ENCODE results near the gene SYTL2.

Gene SYTL2

GRCh38 chr11:85752890-85753581, 57.9 kb downstream of the SYTL2 start:
- peaks cover 67% of the 10 kb centered on the region for H3K4me1 ChIP-seq (ENCODE audit: control insufficient read depth, insufficient read depth, low read length, poor library complexity, severe bottlenecking)
- no peaks in the 10 kb centered on the region for H3K9me3 ChIP-seq (ENCODE audit: control insufficient read depth, low read length)
- peak; percentile 88 to 91 (median 89) for DNase-seq
- peak overlapping the region; percentile 27 for H3K4me3 ChIP-seq (ENCODE audit: insufficient read depth, low read depth, low read length, poor library complexity, severe bottlenecking)
- H3K27ac ChIP-seq (ENCODE audit: insufficient read depth, low read length, poor library complexity, severe bottlenecking), result peak overlapping the region; percentile 79
- no peaks in the 10 kb centered on the region for H3K36me3 ChIP-seq (ENCODE audit: control insufficient read depth, insufficient read depth, low read length)
- no peaks in the 10 kb centered on the region for H3K27me3 ChIP-seq (replicated peaks; ENCODE audit: control insufficient read depth, insufficient read depth, low read length, poor library complexity, severe bottlenecking)

DNA sequence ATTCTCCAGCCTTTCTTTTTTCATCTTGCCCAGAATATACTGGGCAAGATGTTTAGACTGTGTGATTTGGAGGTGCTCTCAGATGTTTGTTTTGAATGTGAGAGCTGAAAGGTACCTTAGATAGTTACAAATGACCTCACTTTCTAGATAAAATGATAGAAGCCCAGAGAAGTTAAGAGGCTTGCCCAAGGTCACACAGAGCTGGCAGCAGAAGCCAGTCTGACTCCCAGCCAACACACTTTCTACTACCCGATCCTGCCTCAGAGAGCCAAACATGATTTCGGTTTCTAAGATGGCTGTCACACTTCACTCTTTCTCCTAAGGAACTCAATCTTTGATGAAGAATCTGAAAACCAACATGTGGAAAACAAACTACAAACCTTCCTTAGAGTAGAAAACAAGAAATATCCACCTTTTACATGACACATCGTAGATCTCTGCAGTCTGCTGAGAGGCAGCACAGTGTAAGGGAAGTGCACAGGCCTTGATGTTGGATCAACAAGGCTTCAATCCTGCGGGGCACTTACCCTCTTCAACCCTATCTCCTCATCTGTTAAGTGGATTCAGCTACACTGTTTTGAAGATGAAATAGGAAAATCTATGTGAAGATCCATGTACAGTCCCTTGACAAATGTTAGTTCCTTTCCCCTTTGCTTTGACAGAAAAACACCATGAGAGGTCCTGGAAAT, 58.6 kb downstream of the SYTL2 start:
- H3K36me3 ChIP-seq (ENCODE audit: control insufficient read depth, insufficient read depth, low read length), result no peaks in the 10 kb centered on the region
- H3K27me3 ChIP-seq (replicated peaks; ENCODE audit: control insufficient read depth, insufficient read depth, low read length, poor library complexity, severe bottlenecking), result no peaks in the 10 kb centered on the region
- no peaks in the 10 kb centered on the region for H3K9me3 ChIP-seq (ENCODE audit: control insufficient read depth, low read length)
- peak overlapping the region; percentile 52 for H3K27ac ChIP-seq (ENCODE audit: insufficient read depth, low read length, poor library complexity, severe bottlenecking)
- H3K4me1 ChIP-seq (ENCODE audit: control insufficient read depth, insufficient read depth, low read length, poor library complexity, severe bottlenecking), result peaks cover 66% of the 10 kb centered on the region
- DNase-seq, result peak in 1 of 3 donors; percentile 23
- peak overlapping the region; percentile 7 for H3K4me3 ChIP-seq (ENCODE audit: insufficient read depth, low read depth, low read length, poor library complexity, severe bottlenecking)

- peaks cover 64% of the 10 kb centered on the region for H3K4me1 ChIP-seq (ENCODE audit: control insufficient read depth, insufficient read depth, low read length, poor library complexity, severe bottlenecking)
- no peaks in the 10 kb centered on the region for H3K9me3 ChIP-seq (ENCODE audit: control insufficient read depth, low read length)
- DNase-seq, result no peak
- no peaks in the 10 kb centered on the region for H3K36me3 ChIP-seq (ENCODE audit: control insufficient read depth, insufficient read depth, low read length)
- H3K27ac ChIP-seq (ENCODE audit: insufficient read depth, low read length, poor library complexity, severe bottlenecking), result peak overlapping the region; percentile 52
- H3K27me3 ChIP-seq (replicated peaks; ENCODE audit: control insufficient read depth, insufficient read depth, low read length, poor library complexity, severe bottlenecking), result no peaks in the 10 kb centered on the region
- H3K4me3 ChIP-seq (ENCODE audit: insufficient read depth, low read depth, low read length, poor library complexity, severe bottlenecking), result no peak overlapping the region
Observed at GRCh38 chr11:85751724-85752123, 59.2 kb downstream of the SYTL2 start.

- no peak overlapping the region for H3K4me3 ChIP-seq (ENCODE audit: insufficient read depth, low read depth, low read length, poor library complexity, severe bottlenecking)
- no peak overlapping the region for H3K27ac ChIP-seq (ENCODE audit: insufficient read depth, low read length, poor library complexity, severe bottlenecking)
- no peaks in the 10 kb centered on the region for H3K27me3 ChIP-seq (replicated peaks; ENCODE audit: control insufficient read depth, insufficient read depth, low read length, poor library complexity, severe bottlenecking)
- no peaks in the 10 kb centered on the region for H3K36me3 ChIP-seq (ENCODE audit: control insufficient read depth, insufficient read depth, low read length)
- peaks cover 64% of the 10 kb centered on the region for H3K4me1 ChIP-seq (ENCODE audit: control insufficient read depth, insufficient read depth, low read length, poor library complexity, severe bottlenecking)
- DNase-seq, result no peak
- no peaks in the 10 kb centered on the region for H3K9me3 ChIP-seq (ENCODE audit: control insufficient read depth, low read length)
Observed at GRCh38 chr11:85750646-85751045, 60.3 kb downstream of the SYTL2 start.

- H3K27me3 ChIP-seq (replicated peaks; ENCODE audit: control insufficient read depth, insufficient read depth, low read length, poor library complexity, severe bottlenecking), result no peaks in the 10 kb centered on the region
- H3K36me3 ChIP-seq (ENCODE audit: control insufficient read depth, insufficient read depth, low read length), result no peaks in the 10 kb centered on the region
- H3K4me3 ChIP-seq (ENCODE audit: insufficient read depth, low read depth, low read length, poor library complexity, severe bottlenecking), result no peak overlapping the region
- no peak for DNase-seq
- H3K4me1 ChIP-seq (ENCODE audit: control insufficient read depth, insufficient read depth, low read length, poor library complexity, severe bottlenecking), result peaks cover 65% of the 10 kb centered on the region
- H3K9me3 ChIP-seq (ENCODE audit: control insufficient read depth, low read length), result no peaks in the 10 kb centered on the region
- no peak overlapping the region for H3K27ac ChIP-seq (ENCODE audit: insufficient read depth, low read length, poor library complexity, severe bottlenecking)
Observed at GRCh38 chr11:85749884-85750283, 61.1 kb downstream of the SYTL2 start.

- H3K27ac ChIP-seq (ENCODE audit: insufficient read depth, low read length, poor library complexity, severe bottlenecking), result no peak overlapping the region
- no peaks in the 10 kb centered on the region for H3K9me3 ChIP-seq (ENCODE audit: control insufficient read depth, low read length)
- no peak overlapping the region for H3K4me3 ChIP-seq (ENCODE audit: insufficient read depth, low read depth, low read length, poor library complexity, severe bottlenecking)
- H3K27me3 ChIP-seq (replicated peaks; ENCODE audit: control insufficient read depth, insufficient read depth, low read length, poor library complexity, severe bottlenecking), result no peaks in the 10 kb centered on the region
- DNase-seq, result no peak
- H3K36me3 ChIP-seq (ENCODE audit: control insufficient read depth, insufficient read depth, low read length), result no peaks in the 10 kb centered on the region
- peaks cover 65% of the 10 kb centered on the region for H3K4me1 ChIP-seq (ENCODE audit: control insufficient read depth, insufficient read depth, low read length, poor library complexity, severe bottlenecking)
Observed at GRCh38 chr11:85749287-85749834, 61.6 kb downstream of the SYTL2 start.

GRCh38 chr11:85748455-85748891, 62.5 kb downstream of the SYTL2 start:
- H3K4me3 ChIP-seq (ENCODE audit: insufficient read depth, low read depth, low read length, poor library complexity, severe bottlenecking), result no peak overlapping the region
- DNase-seq, result no peak
- H3K27me3 ChIP-seq (replicated peaks; ENCODE audit: control insufficient read depth, insufficient read depth, low read length, poor library complexity, severe bottlenecking), result no peaks in the 10 kb centered on the region
- no peaks in the 10 kb centered on the region for H3K9me3 ChIP-seq (ENCODE audit: control insufficient read depth, low read length)
- no peak overlapping the region for H3K27ac ChIP-seq (ENCODE audit: insufficient read depth, low read length, poor library complexity, severe bottlenecking)
- no peaks in the 10 kb centered on the region for H3K36me3 ChIP-seq (ENCODE audit: control insufficient read depth, insufficient read depth, low read length)
- peaks cover 59% of the 10 kb centered on the region for H3K4me1 ChIP-seq (ENCODE audit: control insufficient read depth, insufficient read depth, low read length, poor library complexity, severe bottlenecking)

DNA sequence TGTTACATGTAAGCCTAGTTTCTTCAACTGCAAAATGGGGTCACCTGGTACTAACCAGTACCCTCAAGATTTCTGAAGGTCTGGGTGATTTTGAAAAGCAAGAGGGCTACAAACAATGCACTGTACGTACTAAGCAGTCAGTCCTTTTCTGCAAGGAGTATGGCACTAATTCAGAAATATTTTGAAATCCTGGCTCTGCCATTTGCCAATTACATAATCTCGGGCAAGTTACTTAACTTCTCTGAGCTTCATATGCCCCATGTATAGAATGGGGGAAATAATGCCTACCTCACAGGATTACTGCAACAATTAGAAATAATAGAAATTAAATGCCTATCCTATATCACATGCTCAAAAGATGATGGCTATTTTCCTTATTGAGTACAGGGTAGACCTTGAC, 64.3 kb downstream of the SYTL2 start:
- Histone ChIP-seq H3K27ac (ENCODE audit: insufficient read depth, low read length, poor library complexity, severe bottlenecking) (no peak overlapping the region), H3K9me3 (ENCODE audit: control insufficient read depth, low read length) (no peaks in the 10 kb centered on the region), H3K4me1 (ENCODE audit: control insufficient read depth, insufficient read depth, low read length, poor library complexity, severe bottlenecking) (peaks cover 45% of the 10 kb centered on the region), H3K4me3 (ENCODE audit: insufficient read depth, low read depth, low read length, poor library complexity, severe bottlenecking) (no peak overlapping the region), H3K27me3 (replicated peaks; ENCODE audit: control insufficient read depth, insufficient read depth, low read length, poor library complexity, severe bottlenecking) (no peaks in the 10 kb centered on the region), H3K36me3 (ENCODE audit: control insufficient read depth, insufficient read depth, low read length) (no peaks in the 10 kb centered on the region)
- no peak for DNase-seq

DNA sequence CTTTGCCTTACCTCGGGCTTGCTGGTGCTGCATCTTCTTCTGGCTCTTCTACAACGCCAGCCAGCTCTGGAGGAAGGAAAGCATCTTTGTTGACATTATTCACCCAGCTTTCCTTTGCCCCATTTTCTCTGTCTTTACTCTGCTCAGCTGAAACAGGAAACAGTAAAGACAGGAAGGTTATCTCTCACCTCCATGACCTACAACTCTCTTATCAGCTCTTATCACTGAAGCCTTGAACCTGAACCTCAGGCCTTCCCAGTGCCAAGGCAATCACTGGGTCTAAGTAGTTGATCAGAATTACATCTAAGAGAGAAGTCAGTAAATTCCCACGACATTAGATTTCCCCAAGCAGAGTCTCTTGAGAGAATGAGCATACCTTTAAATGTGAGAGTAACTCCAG, 65.3 kb downstream of the SYTL2 start:
- peaks cover 37% of the 10 kb centered on the region for H3K4me1 ChIP-seq (ENCODE audit: control insufficient read depth, insufficient read depth, low read length, poor library complexity, severe bottlenecking)
- DNase-seq, result no peak

GRCh38 chr11:85742873-85743275, 68.1 kb downstream of the SYTL2 start:
- H3K27me3 ChIP-seq (replicated peaks; ENCODE audit: control insufficient read depth, insufficient read depth, low read length, poor library complexity, severe bottlenecking), result no peaks in the 10 kb centered on the region
- no peak for DNase-seq
- H3K9me3 ChIP-seq (ENCODE audit: control insufficient read depth, low read length), result no peaks in the 10 kb centered on the region
- H3K4me1 ChIP-seq (ENCODE audit: control insufficient read depth, insufficient read depth, low read length, poor library complexity, severe bottlenecking), result peaks cover 27% of the 10 kb centered on the region
- H3K27ac ChIP-seq (ENCODE audit: insufficient read depth, low read length, poor library complexity, severe bottlenecking), result no peak overlapping the region
- H3K36me3 ChIP-seq (ENCODE audit: control insufficient read depth, insufficient read depth, low read length), result no peaks in the 10 kb centered on the region
- H3K4me3 ChIP-seq (ENCODE audit: insufficient read depth, low read depth, low read length, poor library complexity, severe bottlenecking), result no peak overlapping the region

More for the DNA sequence above, 65.3 kb downstream of the SYTL2 start:
- Histone ChIP-seq H3K27ac (ENCODE audit: insufficient read depth, low read length, poor library complexity, severe bottlenecking) (peak overlapping the region; percentile 2), H3K9me3 (ENCODE audit: control insufficient read depth, low read length) (no peaks in the 10 kb centered on the region), H3K4me3 (ENCODE audit: insufficient read depth, low read depth, low read length, poor library complexity, severe bottlenecking) (no peak overlapping the region), H3K27me3 (replicated peaks; ENCODE audit: control insufficient read depth, insufficient read depth, low read length, poor library complexity, severe bottlenecking) (no peaks in the 10 kb centered on the region), H3K36me3 (ENCODE audit: control insufficient read depth, insufficient read depth, low read length) (no peaks in the 10 kb centered on the region)
